Esophagus squamous epithelium (tissue), 5 donors: Measurements from ENCODE around the gene MYO18A. TPM values are rescaled to one million over a fixed set of nuclear protein-coding genes. Genes with fewer than 3 reads are reported as not detected.
A peak's percentile ranks its signal among the peaks of the same experiment; 100 is the strongest.

Source experiments
- DNase-seq: peaks from one replicate; lab custom pipeline; 2025; lab: John Stamatoyannopoulos, UW
- H3K27ac ChIP-seq, 4 donors: fragments of 200-600 bp; sonication (generic); one replicate each; pipeline ENCODE4 v1.5.1; 2016 to 2019; ENCODE audit warnings: mild to moderate bottlenecking in 1 of 4
- H3K27me3 ChIP-seq, 4 donors: fragments of 200-600 bp; sonication (generic); 1 replicate in 3 of 4; 2 replicates in 1 of 4; pipeline versions ENCODE4 v1.5.1 to v1.6.0; 2017 to 2021; ENCODE audit warnings: antibody characterized with exemption in 1 of 4
- H3K36me3 ChIP-seq, 3 donors: fragments of 200-600 bp; sonication (generic); one replicate each; pipeline ENCODE4 v1.5.1; 2016 to 2019
- H3K4me1 ChIP-seq, 3 donors: fragments of 200-600 bp; sonication (generic); one replicate each; pipeline ENCODE4 v1.5.1; 2017 to 2019
- H3K4me3 ChIP-seq, 4 donors: fragments of 200-600 bp; sonication (generic); 1 replicate in 3 of 4; 2 replicates in 1 of 4; pipeline ENCODE4 v1.5.1; 2016 to 2019; ENCODE audit warnings: mild to moderate bottlenecking in 2 of 4, moderate library complexity in 1 of 4
- H3K9me3 ChIP-seq, 3 donors: fragments of 200-600 bp; sonication (generic); one replicate each; pipeline ENCODE4 v1.5.1; 2016 to 2019
- CTCF ChIP-seq, 6 experiments: fragments of 450-650 bp in 4 of 6; fragments of 200-600 bp in 2 of 6; sonication (generic) in 2 of 6; IDR thresholded peaks; one replicate each; pipeline ENCODE4 v1.5.1; 2016 to 2019; ENCODE audit warnings: antibody characterized with exemption in 6 of 6, mild to moderate bottlenecking in 4 of 6, moderate library complexity in 4 of 6
- POLR2A ChIP-seq, 4 donors: fragments of 450-650 bp; IDR thresholded peaks; one replicate each; pipeline ENCODE4 v1.6.1; 2017; ENCODE audit warnings: antibody characterized with exemption in 4 of 4, mild to moderate bottlenecking in 4 of 4, moderate library complexity in 3 of 4
- WGBS, 2 donors: methylation state at CpG; one replicate each; pipeline ENCODE4 v1.1.5; 2018; 5-methylcytosine and 5-hydroxymethylcytosine counted together
- intact Hi-C: fragments of 100-400 bp; cut with DNase I; formaldehyde crosslinking; loops from one replicate; pipeline ENCODE4 v1.15.0; 2022
- total RNA-seq, 4 donors: library from RNA; depleted of rRNA; stranded (reverse); fragments of >200 nt; gene quantifications; one replicate each; pipeline ENCODE4 v1.1.0, GENCODE V29; 2016
- donor health status: DM: yes; HTN: yes; CAD: no.

The MYO18A gene
- total RNA-seq, 4 donors from 2014 or later: 44.0 to 74.9 (median 68.5) TPM

- Histone ChIP-seq H3K36me3 (no peaks in the 10 kb centered on the region), H3K27me3 (no peaks in the 10 kb centered on the region), H3K9me3 (no peaks in the 10 kb centered on the region), H3K27ac (peak overlapping the region in 3 of 4 donors; percentile 48 to 68 (median 65)), H3K4me3 (no peak overlapping the region), H3K4me1 (peaks cover 0 to 12% (median 0%) of the 10 kb centered on the region in 3 donors)
- no peak for DNase-seq
- intact Hi-C loops: no loop called here
- WGBS, 2 donors: 41 to 56% methylated on average over 5 of the region's 5 CpGs
- no peak for TF ChIP-seq CTCF (IDR thresholded peaks at IDR 0.05)
- TF ChIP-seq POLR2A (IDR thresholded peaks at IDR 0.05): no peak
Measured at GRCh38 chr17:29212681-29213121, 32.5 kb upstream of the MYO18A start.

- TF ChIP-seq CTCF (IDR thresholded peaks at IDR 0.05) (no peak), POLR2A (IDR thresholded peaks at IDR 0.05) (no peak)
- intact Hi-C loops: no loop called here
- H3K27me3 ChIP-seq: no peaks in the 10 kb centered on the region
- H3K36me3 ChIP-seq: no peaks in the 10 kb centered on the region
- DNase-seq: no peak
- H3K4me1 ChIP-seq: peaks cover 0 to 11% (median 0%) of the 10 kb centered on the region in 3 donors
- H3K9me3 ChIP-seq: no peaks in the 10 kb centered on the region
- WGBS, 2 donors: 86 to 100% methylated on average over 1 of the region's 1 CpG
- H3K27ac ChIP-seq: peak overlapping the region in 2 of 4 donors; percentile 48 to 68
- H3K4me3 ChIP-seq: no peak overlapping the region
Measured at GRCh38 chr17:29212094-29212631, 32.0 kb upstream of the MYO18A start.

GRCh38 chr17:29210879-29211278 lies 30.7 kb upstream of the MYO18A start:
- peaks cover 0 to 7% (median 0%) of the 10 kb centered on the region in 3 donors for H3K4me1 ChIP-seq
- TF ChIP-seq POLR2A (IDR thresholded peaks at IDR 0.05) (no peak), CTCF (IDR thresholded peaks at IDR 0.05) (no peak)
- no peaks in the 10 kb centered on the region for H3K27me3 ChIP-seq
- no peak overlapping the region for H3K27ac ChIP-seq
- no peaks in the 10 kb centered on the region for H3K9me3 ChIP-seq
- intact Hi-C loops: no loop called here
- DNase-seq: no peak
- no peak overlapping the region for H3K4me3 ChIP-seq
- H3K36me3 ChIP-seq: no peaks in the 10 kb centered on the region
- WGBS, 2 donors: 47 to 51% methylated on average over 2 of the region's 2 CpGs

- Histone ChIP-seq H3K4me3 (no peak overlapping the region), H3K4me1 (peaks cover 0 to 7% (median 0%) of the 10 kb centered on the region in 3 donors), H3K9me3 (no peaks in the 10 kb centered on the region), H3K27ac (no peak overlapping the region), H3K36me3 (no peaks in the 10 kb centered on the region), H3K27me3 (no peaks in the 10 kb centered on the region)
- 77 to 87% methylated on average over 5 of the region's 5 CpGs for WGBS, 2 donors
- TF ChIP-seq POLR2A (IDR thresholded peaks at IDR 0.05) (no peak), CTCF (IDR thresholded peaks at IDR 0.05) (no peak)
- no peak for DNase-seq
- intact Hi-C loops: no loop called here
Measured at GRCh38 chr17:29209073-29209472, 28.9 kb upstream of the MYO18A start.

GRCh38 chr17:29207975-29208374 lies 27.8 kb upstream of the MYO18A start:
- no peak overlapping the region for H3K27ac ChIP-seq
- intact Hi-C loops: no loop called here
- H3K36me3 ChIP-seq: no peaks in the 10 kb centered on the region
- TF ChIP-seq CTCF (IDR thresholded peaks at IDR 0.05): no peak
- TF ChIP-seq POLR2A (IDR thresholded peaks at IDR 0.05): no peak
- H3K4me1 ChIP-seq: peaks cover 0 to 3% (median 0%) of the 10 kb centered on the region in 3 donors
- no peaks in the 10 kb centered on the region for H3K9me3 ChIP-seq
- DNase-seq: no peak
- H3K4me3 ChIP-seq: no peak overlapping the region
- WGBS, 2 donors: 78 to 83% methylated on average over 2 of the region's 2 CpGs
- H3K27me3 ChIP-seq: no peaks in the 10 kb centered on the region
